ENCODE results near the gene PALD1.

Gene PALD1

DNA sequence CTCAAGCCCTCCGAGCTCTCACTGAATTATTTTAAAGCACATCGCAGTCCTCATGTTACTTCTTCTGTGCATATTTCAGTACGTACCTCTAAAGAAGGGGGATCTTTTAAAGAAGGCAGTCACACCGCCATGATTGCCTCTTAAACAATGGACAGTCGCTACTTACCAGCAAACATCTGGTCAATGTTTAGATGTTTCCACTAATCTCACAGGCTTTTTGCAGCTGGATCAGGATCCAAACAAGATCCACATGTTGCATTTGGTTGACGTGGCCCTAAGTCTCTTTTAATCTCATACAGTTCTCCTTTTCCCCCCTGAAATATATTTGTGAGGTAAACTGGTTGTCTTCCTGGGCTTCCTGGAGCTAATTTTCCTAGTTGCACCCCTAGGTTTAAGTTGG is 74.0 kb downstream of the PALD1 start:
- TF ChIP-seq YY1 (IDR thresholded peaks at IDR 0.05; ENCODE audit: low read depth) = no peak
- no peak for TF ChIP-seq NFIC (IDR thresholded peaks at IDR 0.05)
- TF ChIP-seq FOXM1 (IDR thresholded peaks at IDR 0.05; ENCODE audit: borderline replicate concordance, low read depth) = no peak
- no peak for TF ChIP-seq TCF12 (IDR thresholded peaks at IDR 0.05; ENCODE audit: low read depth)
- no peak for TF ChIP-seq EP300 (IDR thresholded peaks at IDR 0.05; ENCODE audit: borderline replicate concordance)
- no peak for TF ChIP-seq TAF1 (IDR thresholded peaks at IDR 0.05; ENCODE audit: low read depth)
- no peak for TF ChIP-seq CREB1 (IDR thresholded peaks at IDR 0.05; ENCODE audit: low read depth)
- TF ChIP-seq, protein P1, sequence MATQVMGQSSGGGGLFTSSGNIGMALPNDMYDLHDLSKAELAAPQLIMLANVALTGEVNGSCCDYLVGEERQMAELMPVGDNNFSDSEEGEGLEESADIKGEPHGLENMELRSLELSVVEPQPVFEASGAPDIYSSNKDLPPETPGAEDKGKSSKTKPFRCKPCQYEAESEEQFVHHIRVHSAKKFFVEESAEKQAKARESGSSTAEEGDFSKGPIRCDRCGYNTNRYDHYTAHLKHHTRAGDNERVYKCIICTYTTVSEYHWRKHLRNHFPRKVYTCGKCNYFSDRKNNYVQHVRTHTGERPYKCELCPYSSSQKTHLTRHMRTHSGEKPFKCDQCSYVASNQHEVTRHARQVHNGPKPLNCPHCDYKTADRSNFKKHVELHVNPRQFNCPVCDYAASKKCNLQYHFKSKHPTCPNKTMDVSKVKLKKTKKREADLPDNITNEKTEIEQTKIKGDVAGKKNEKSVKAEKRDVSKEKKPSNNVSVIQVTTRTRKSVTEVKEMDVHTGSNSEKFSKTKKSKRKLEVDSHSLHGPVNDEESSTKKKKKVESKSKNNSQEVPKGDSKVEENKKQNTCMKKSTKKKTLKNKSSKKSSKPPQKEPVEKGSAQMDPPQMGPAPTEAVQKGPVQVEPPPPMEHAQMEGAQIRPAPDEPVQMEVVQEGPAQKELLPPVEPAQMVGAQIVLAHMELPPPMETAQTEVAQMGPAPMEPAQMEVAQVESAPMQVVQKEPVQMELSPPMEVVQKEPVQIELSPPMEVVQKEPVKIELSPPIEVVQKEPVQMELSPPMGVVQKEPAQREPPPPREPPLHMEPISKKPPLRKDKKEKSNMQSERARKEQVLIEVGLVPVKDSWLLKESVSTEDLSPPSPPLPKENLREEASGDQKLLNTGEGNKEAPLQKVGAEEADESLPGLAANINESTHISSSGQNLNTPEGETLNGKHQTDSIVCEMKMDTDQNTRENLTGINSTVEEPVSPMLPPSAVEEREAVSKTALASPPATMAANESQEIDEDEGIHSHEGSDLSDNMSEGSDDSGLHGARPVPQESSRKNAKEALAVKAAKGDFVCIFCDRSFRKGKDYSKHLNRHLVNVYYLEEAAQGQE (IDR thresholded peaks at IDR 0.05; ENCODE audit: low read depth) = no peak
- TF ChIP-seq EGR1 (IDR thresholded peaks at IDR 0.05) = no peak
- no peak for TF ChIP-seq CEBPB (IDR thresholded peaks at IDR 0.05)
- TF ChIP-seq, protein P2, sequence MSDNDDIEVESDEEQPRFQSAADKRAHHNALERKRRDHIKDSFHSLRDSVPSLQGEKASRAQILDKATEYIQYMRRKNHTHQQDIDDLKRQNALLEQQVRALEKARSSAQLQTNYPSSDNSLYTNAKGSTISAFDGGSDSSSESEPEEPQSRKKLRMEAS (IDR thresholded peaks at IDR 0.05) = no peak
- no peak for TF ChIP-seq RAD21 (IDR thresholded peaks at IDR 0.05; ENCODE audit: low read depth)
- TF ChIP-seq TEAD4 (IDR thresholded peaks at IDR 0.05) = no peak

DNA sequence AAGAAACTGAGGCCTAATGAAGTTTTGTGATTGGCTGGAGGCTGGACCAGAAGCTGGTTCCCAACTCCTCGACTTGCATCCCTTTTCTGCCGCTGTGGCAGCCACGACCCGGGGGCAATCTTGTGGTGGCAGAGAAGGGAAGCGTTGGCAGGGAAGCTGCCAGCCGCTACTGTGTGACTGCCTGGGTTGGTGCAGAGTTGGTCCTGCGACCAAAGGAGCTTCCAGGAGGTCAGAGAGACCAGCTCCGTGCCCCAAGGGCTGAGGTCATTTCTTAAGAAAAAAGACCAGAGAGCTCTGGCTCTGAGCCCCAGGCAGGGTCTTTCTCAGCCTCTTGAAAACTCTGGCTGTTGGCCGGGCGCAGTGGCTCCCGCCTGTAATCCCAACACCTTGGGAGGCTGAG is 76.8 kb downstream of the PALD1 start:
- TF ChIP-seq, protein P3, sequence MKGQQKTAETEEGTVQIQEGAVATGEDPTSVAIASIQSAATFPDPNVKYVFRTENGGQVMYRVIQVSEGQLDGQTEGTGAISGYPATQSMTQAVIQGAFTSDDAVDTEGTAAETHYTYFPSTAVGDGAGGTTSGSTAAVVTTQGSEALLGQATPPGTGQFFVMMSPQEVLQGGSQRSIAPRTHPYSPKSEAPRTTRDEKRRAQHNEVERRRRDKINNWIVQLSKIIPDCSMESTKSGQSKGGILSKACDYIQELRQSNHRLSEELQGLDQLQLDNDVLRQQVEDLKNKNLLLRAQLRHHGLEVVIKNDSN (IDR thresholded peaks at IDR 0.05) = no peak
- TF ChIP-seq TCF12 (IDR thresholded peaks at IDR 0.05; ENCODE audit: low read depth) (no peak), CREB1 (IDR thresholded peaks at IDR 0.05; ENCODE audit: low read depth) (no peak), EP300 (IDR thresholded peaks at IDR 0.05; ENCODE audit: borderline replicate concordance) (no peak), ZBTB7A (IDR thresholded peaks at IDR 0.05; ENCODE audit: low read depth) (no peak), RAD21 (IDR thresholded peaks at IDR 0.05; ENCODE audit: low read depth) (no peak), CEBPB (IDR thresholded peaks at IDR 0.05) (no peak), NFIC (IDR thresholded peaks at IDR 0.05) (no peak), EGR1 (IDR thresholded peaks at IDR 0.05) (no peak), TEAD4 (IDR thresholded peaks at IDR 0.05) (no peak), TAF1 (IDR thresholded peaks at IDR 0.05; ENCODE audit: low read depth) (no peak), FOXM1 (IDR thresholded peaks at IDR 0.05; ENCODE audit: borderline replicate concordance, low read depth) (no peak), YY1 (IDR thresholded peaks at IDR 0.05; ENCODE audit: low read depth) (no peak)
- TF ChIP-seq, protein P1 (IDR thresholded peaks at IDR 0.05; ENCODE audit: low read depth) = no peak
- TF ChIP-seq, protein P2 (IDR thresholded peaks at IDR 0.05) = no peak

DNA sequence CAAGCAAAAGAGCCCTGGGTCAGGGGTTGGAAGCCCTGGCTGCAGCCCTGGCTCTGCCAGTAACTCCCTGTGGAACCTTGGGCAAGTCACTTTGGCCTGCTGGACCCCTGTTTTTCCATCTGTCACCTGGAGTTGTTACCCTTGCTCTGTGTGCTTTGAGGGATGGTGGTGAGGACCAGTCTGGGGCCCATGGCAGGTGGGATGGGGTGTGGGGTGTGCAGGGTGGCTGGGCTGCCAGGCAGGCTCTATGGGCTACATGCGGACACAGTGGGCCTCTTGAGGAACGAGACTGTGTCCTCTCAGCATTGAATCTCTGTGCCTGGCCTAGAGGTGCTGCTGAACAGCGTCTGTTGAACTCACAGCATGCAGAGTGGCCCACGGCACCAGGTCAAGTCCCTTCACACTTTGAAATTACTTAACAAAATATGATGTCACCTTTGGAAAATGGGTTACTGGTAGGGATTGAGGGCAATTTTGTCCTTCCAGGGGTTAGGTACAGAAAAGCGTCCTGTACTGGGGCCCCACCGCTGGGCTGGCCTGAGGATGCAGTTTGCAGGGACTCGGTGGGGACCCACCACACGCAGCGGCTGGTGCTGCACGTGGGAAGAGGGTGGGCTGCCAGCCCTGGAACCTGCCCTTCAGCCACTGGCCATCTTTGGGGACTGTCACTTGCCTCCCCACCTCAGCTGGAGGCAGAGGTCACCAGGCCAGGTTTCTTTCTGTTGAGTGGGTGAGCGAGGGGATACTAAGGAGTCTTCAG is 78.7 kb downstream of the PALD1 start:
- TF ChIP-seq TAF1 (IDR thresholded peaks at IDR 0.05; ENCODE audit: low read depth) (no peak), NFIC (IDR thresholded peaks at IDR 0.05) (no peak), YY1 (IDR thresholded peaks at IDR 0.05; ENCODE audit: low read depth) (no peak), TEAD4 (IDR thresholded peaks at IDR 0.05) (no peak)
- TF ChIP-seq, protein P1 (IDR thresholded peaks at IDR 0.05; ENCODE audit: low read depth) = no peak

DNA sequence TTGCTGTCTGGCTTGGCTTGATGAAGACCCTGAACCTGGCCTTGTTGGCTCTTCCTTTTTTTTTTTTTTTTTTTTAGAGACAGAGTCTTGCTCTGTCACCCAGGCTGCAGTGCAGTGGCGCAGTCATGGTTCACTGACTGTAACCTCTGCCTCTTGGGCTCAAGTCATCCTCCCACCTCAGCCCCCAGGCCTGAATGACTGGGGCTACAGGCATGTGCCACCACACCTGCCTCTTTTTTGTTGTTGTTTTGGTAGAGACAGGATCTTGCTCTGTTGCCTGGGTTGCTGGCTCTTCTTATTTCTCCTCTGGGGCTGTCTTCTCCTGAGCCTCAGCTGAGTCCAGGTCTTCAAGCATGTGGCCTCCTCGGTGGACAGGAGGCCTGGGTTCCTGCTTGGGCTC is 79.3 kb downstream of the PALD1 start:
- TF ChIP-seq NFIC (IDR thresholded peaks at IDR 0.05) = no peak
- TF ChIP-seq EP300 (IDR thresholded peaks at IDR 0.05; ENCODE audit: borderline replicate concordance) = no peak
- no peak for TF ChIP-seq RAD21 (IDR thresholded peaks at IDR 0.05; ENCODE audit: low read depth)
- no peak for TF ChIP-seq EGR1 (IDR thresholded peaks at IDR 0.05)
- TF ChIP-seq ZBTB7A (IDR thresholded peaks at IDR 0.05; ENCODE audit: low read depth) = no peak
- TF ChIP-seq, protein P3 (IDR thresholded peaks at IDR 0.05) = no peak
- TF ChIP-seq, protein P2 (IDR thresholded peaks at IDR 0.05) = no peak
- no peak for TF ChIP-seq TCF12 (IDR thresholded peaks at IDR 0.05; ENCODE audit: low read depth)
- TF ChIP-seq FOXM1 (IDR thresholded peaks at IDR 0.05; ENCODE audit: borderline replicate concordance, low read depth) = no peak
- TF ChIP-seq TEAD4 (IDR thresholded peaks at IDR 0.05) = no peak
- TF ChIP-seq, protein P1 (IDR thresholded peaks at IDR 0.05; ENCODE audit: low read depth) = no peak

Measured in Ishikawa (cell line).